Hippocampal formation (tissue), 2 donors: ENCODE measurements around the gene PTPRE.

Experiments used
- DNase-seq, 2 donors: peaks; one replicate each; lab custom pipeline; 2025; lab: John Stamatoyannopoulos, UW

The PTPRE gene

GRCh38 chr10:128123846-128124245 is 216.9 kb downstream of the PTPRE start:
- DNase-seq = no peak

- no peak for DNase-seq
Measured at GRCh38 chr10:128124813-128125403, 218.0 kb downstream of the PTPRE start.

- DNase-seq = no peak
Measured at GRCh38 chr10:128125416-128125943, 218.6 kb downstream of the PTPRE start.

GRCh38 chr10:128125944-128126764 is 219.3 kb downstream of the PTPRE start, which contains the start of gene MKI67:
Gene MKI67, minus strand, starts transcription at chr10:128126423. Its CDS starts 756 bp downstream, at chr10:128125667.
- peak; percentile 14 to 46 for DNase-seq

- no peak for DNase-seq
Measured at GRCh38 chr10:128128582-128128981, 221.7 kb downstream of the PTPRE start.

GRCh38 chr10:128130051-128130450 is 223.1 kb downstream of the PTPRE start:
- DNase-seq = no peak
